Lung (tissue), 12 donors: ENCODE measurements around the gene C9orf72. TPM values are rescaled to one million over a fixed set of nuclear protein-coding genes. Genes with fewer than 3 reads are reported as not detected.
A peak's percentile ranks its signal among the peaks of the same experiment; 100 is the strongest.

ENCODE experiments used
- ATAC-seq: fragments of 200-7000 bp; cut with Tn5 transposase; one replicate; pipeline ENCODE4 v1.9.1; 2020; ENCODE audit warnings: moderate number of reproducible peaks; ENCODE audit not compliant: insufficient read depth, low FRiP score
- DNase-seq, 3 donors: peaks; one replicate each; pipeline ENCODE4 v3.0.0-alpha.2; 2013 to 2017
- H3K27ac ChIP-seq, 2 donors: one replicate each; pipeline ENCODE4 v1.5.1; 2013; ENCODE audit warnings: mild to moderate bottlenecking in 2 of 2, moderate library complexity in 2 of 2, control low read depth in 1 of 2, inconsistent platforms in 1 of 2, low read depth in 1 of 2, low read length in 1 of 2
- H3K27me3 ChIP-seq, 3 donors: one replicate each; pipeline ENCODE4 v1.5.1; 2013; ENCODE audit warnings: low read length in 2 of 3; ENCODE audit not compliant: control insufficient read depth in 3 of 3, insufficient read depth in 3 of 3
- H3K36me3 ChIP-seq, 4 donors: one replicate each; pipeline ENCODE4 v1.5.1; 2013; ENCODE audit warnings: low read length in 4 of 4, mild to moderate bottlenecking in 1 of 4, moderate library complexity in 1 of 4; ENCODE audit not compliant: control insufficient read depth in 4 of 4, insufficient read depth in 4 of 4
- H3K4me1 ChIP-seq, 5 donors: one replicate each; pipeline ENCODE4 v1.5.1; 2013; ENCODE audit warnings: low read length in 5 of 5, mild to moderate bottlenecking in 2 of 5, moderate library complexity in 1 of 5; ENCODE audit not compliant: control insufficient read depth in 5 of 5, insufficient read depth in 5 of 5
- H3K4me3 ChIP-seq: one replicate; pipeline ENCODE4 v1.5.1; 2013; ENCODE audit warnings: mild to moderate bottlenecking, control low read depth, moderate library complexity
- H3K9ac ChIP-seq, 2 donors: one replicate each; pipeline ENCODE4 v1.5.1; 2013; ENCODE audit warnings: low read length in 2 of 2, control low read depth in 1 of 2; ENCODE audit not compliant: insufficient read depth in 1 of 2
- H3K9me3 ChIP-seq, 4 donors: one replicate each; pipeline ENCODE4 v1.5.1; 2013; ENCODE audit warnings: low read length in 3 of 4, mild to moderate bottlenecking in 1 of 4, moderate library complexity in 1 of 4; ENCODE audit not compliant: control insufficient read depth in 4 of 4, insufficient read depth in 3 of 4
- WGBS, 2 donors: extraction: QIAGEN DNeasy Blood & Tissue Kit; methylation state at CpG; one replicate each; pipeline ENCODE4 v1.1.7; 2013; 5-methylcytosine and 5-hydroxymethylcytosine counted together
- polyA plus RNA-seq, 2 donors: library from polyadenylated mRNA; stranded (reverse); fragments of 200-250 nt; gene quantifications; one replicate each; pipeline ENCODE4 v1.2.1, GENCODE V29; 2013
- total RNA-seq, 2 donors: library from RNA; depleted of rRNA in 1 of 2; stranded (reverse); fragments of >200 nt in 1 of 2; gene quantifications; one replicate each; pipeline ENCODE4 v1.2.1, GENCODE V29; 2014 to 2021
- TF ChIP-seq, protein P1 (sequence below): IDR thresholded peaks from 2 replicates; pipeline ENCODE4 v1.5.1; 2012; ENCODE audit warnings: mild to moderate bottlenecking; ENCODE audit errors: control extremely low read depth, extremely low read depth
- donor health status: control.
- donor health status: control.
- donor health status: Bipolar disorder and iron deficiency.
- donor health status: healthy.
- donor health status: DM: yes; HTN: yes; CAD: no.

C9orf72 gene
- total and polyA plus RNA-seq, 4 donors: 14.4 to 59.6 (median 23.5) TPM

DNA sequence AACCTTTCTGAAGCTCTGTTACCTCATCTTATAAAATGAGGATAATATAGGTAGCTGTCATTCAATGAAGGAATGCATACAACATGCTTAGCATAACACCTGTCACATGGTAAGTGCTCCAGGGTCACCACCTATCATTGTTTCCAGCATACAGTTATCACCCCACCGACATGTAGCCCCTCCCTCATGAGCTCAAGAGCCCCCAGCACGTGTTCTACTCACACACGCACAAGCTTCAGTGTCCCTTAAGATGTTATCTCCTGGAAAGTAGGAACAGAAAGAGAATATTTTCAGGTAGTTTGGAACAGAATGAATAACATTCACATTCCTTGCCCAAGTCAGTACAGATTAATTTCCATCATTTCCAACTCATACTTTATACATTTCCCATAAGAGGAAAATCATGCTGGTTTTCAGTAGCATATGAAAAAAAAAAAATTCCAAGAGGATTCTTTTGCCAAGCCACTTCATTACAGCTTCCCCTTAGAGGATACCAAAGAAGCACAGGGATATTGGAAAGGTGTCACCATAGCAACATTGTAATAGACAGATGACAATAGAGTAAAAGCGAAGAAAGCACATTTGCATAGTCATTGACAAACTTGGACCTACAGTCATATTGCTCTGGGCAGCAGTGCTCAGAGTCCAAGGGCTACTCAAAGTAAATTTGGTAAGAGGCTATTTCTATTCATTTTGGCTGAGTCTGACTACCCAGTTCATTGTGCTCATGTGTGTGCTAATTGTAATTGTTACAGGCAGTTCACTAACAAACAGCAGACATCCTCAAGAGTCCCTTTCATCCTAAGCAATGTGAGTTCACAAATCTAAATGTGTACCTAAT, 42.1 kb downstream of the C9orf72 start:
- no peak for ATAC-seq
- peaks cover 3 to 18% (median 10%) of the 10 kb centered on the region in 5 donors for H3K4me1 ChIP-seq
- 66 to 83% methylated on average over 4 of the region's 4 CpGs for WGBS, 2 donors

DNA sequence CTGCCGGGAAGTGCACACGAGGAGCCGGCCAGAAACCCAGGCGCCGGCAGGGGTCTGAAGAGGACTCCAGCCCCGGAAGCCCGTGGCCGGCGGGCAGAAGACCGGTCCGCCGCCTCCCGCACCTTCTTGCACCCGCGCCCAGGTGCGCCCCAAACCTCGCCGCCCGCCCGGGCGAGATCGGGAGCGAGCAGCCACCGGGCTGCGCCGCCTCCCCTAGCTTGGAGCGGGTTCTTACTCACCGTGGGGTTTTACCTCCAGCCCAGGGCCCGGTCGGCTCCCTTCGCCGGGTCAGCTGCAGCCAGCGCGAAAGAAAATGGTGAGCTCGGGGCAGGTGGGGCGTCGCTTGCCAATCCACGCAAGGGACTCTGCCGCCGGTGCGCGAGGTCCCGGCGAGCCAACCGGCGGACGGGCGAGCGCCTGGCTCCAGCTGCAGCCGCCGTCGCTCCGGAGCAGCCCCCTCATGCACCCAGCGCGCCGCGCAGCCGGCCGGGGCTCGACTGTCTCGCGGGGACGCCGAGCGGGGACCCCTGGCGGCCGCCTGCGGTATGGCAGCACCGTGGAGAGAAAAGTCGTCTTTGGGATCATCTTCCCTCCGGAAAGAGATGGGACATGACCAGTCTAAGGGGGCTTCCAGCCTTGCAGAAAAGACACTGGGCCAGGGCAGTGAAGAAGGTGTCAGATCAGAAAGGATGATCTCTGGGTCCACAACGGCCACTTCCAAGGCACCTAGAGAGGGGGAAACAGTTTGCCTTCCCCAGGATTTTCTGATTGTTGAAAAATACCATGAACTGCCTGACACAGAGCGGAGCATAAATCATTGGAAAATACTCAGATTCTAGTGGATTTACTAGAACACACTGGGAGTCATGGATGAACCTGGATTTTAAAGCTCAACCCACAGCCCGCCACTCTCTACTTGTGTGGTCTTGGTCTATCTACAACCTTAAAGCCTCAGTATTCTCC, 43.7 kb downstream of the C9orf72 start, which contains the start of gene MOB3B:
TSS of gene MOB3B (minus strand) at position 499 of the 963 bp plus-strand sequence. CDS start 74,264 bp downstream, outside the sequence.
- 3% methylated on average over 61 to 74 of the region's 74 CpGs for WGBS, 2 donors
- DNase-seq (peak; percentile 84 to 89 (median 89)), ATAC-seq (peak; percentile 88)
- Histone ChIP-seq H3K4me3 (peak within 1 kb of the TSS; percentile 71), H3K36me3 (peaks cover 0 to 2% (median 0%) of the 10 kb centered on the region in 4 donors), H3K4me1 (peaks cover under 1 to 20% (median 10%) of the 10 kb centered on the region in 5 donors), H3K27ac (peak within 1 kb of the TSS in 1 of 2 donors; percentile 91), H3K27me3 (no peaks in the 10 kb centered on the region), H3K9ac (peak within 1 kb of the TSS; percentile 76 to 87), H3K9me3 (no peaks in the 10 kb centered on the region)
- TF ChIP-seq, protein P1, sequence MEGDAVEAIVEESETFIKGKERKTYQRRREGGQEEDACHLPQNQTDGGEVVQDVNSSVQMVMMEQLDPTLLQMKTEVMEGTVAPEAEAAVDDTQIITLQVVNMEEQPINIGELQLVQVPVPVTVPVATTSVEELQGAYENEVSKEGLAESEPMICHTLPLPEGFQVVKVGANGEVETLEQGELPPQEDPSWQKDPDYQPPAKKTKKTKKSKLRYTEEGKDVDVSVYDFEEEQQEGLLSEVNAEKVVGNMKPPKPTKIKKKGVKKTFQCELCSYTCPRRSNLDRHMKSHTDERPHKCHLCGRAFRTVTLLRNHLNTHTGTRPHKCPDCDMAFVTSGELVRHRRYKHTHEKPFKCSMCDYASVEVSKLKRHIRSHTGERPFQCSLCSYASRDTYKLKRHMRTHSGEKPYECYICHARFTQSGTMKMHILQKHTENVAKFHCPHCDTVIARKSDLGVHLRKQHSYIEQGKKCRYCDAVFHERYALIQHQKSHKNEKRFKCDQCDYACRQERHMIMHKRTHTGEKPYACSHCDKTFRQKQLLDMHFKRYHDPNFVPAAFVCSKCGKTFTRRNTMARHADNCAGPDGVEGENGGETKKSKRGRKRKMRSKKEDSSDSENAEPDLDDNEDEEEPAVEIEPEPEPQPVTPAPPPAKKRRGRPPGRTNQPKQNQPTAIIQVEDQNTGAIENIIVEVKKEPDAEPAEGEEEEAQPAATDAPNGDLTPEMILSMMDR: peak; percentile 53

More for the DNA sequence above, 42.1 kb downstream of the C9orf72 start:
- H3K4me3 ChIP-seq: no peak overlapping the region
- no peaks in the 10 kb centered on the region for H3K27me3 ChIP-seq
- DNase-seq: no peak
- TF ChIP-seq, protein P1: no peak
- peak overlapping the region in 1 of 2 donors; percentile 20 for H3K9ac ChIP-seq
- H3K36me3 ChIP-seq: no peaks in the 10 kb centered on the region
- H3K9me3 ChIP-seq: no peaks in the 10 kb centered on the region
- H3K27ac ChIP-seq: peak overlapping the region in 1 of 2 donors; percentile 33

DNA sequence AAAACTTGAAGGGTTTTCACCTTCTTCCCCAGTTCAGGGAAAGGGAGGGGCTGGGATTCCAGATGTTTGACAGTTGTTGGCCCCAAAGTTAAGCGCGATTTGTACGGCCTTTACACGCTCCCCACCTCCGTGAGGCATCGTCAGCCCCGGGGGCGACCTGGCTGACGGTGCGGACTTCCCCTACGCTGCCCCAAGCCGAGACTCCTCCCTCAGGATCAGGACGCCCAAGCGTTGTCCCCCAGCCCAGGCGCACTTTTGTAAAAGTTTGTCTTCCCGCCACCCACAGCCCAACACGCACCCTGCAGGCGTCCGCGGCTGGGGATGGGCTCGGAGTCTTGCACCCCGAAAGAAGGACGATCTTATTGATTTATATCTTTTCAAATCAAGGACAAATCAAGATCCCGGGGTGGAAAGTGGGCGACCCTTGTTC, 44.4 kb downstream of the C9orf72 start:
- H3K27me3 ChIP-seq: no peaks in the 10 kb centered on the region
- peaks cover 0 to 20% (median 10%) of the 10 kb centered on the region in 5 donors for H3K4me1 ChIP-seq
- peak overlapping the region; percentile 76 to 87 for H3K9ac ChIP-seq
- TF ChIP-seq, protein P1: no peak
- ATAC-seq (peak; percentile 15), DNase-seq (peak; percentile 73 to 78 (median 77))
- H3K4me3 ChIP-seq: peak overlapping the region; percentile 71
- H3K9me3 ChIP-seq: no peaks in the 10 kb centered on the region
- H3K27ac ChIP-seq: peak overlapping the region in 1 of 2 donors; percentile 91
- WGBS, 2 donors: 0% methylated on average over 25 of the region's 25 CpGs
- peaks cover 0 to 2% (median 0%) of the 10 kb centered on the region in 4 donors for H3K36me3 ChIP-seq
